Measurements from ENCODE around the gene AGPAT2.
A peak's percentile ranks its signal among the peaks of the same experiment; 100 is the strongest.

AGPAT2 gene

DNA sequence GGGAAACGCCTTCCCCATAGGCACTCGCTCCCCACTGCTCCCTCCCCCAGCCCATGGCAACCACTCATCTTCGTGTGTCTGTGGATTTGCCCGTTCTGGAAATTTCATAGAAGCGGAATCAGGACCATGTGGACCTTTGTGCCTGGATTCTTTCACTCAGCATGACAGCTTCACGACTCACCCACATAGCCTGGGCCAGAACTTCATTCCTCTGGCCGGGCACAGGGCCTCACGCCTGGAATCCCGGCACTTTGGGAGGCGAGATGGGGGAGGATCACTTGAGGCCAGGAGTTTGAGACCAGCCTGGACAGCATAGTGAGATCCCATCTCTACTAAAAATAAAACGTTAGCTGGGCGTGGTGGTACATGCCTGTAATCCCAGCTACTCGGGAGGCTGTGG, 13.0 kb upstream of the AGPAT2 start:
- Histone ChIP-seq H3K4me1 (ENCODE audit: control insufficient read depth, insufficient read depth, low read length) (no peaks in the 10 kb centered on the region), H3K27ac (ENCODE audit: extremely low read depth, low read depth, low read length) (no peak overlapping the region), H3K9me3 (ENCODE audit: control insufficient read depth, insufficient read depth, low read depth, low read length) (no peaks in the 10 kb centered on the region), H3K4me3 (ENCODE audit: low read depth, low read length) (no peak overlapping the region), H3K36me3 (ENCODE audit: control insufficient read depth in 2 of 2, insufficient read depth in 1 of 2, low read length in 2 of 2) (no peaks in the 10 kb centered on the region)
- POLR2A ChIA-PET, result interaction anchor here (0.8 to 1.1 kb wide), 2 partner anchors 14 to 27 kb away, joined by 3 to 5 read pairs; partner anchors contain the start of gene AGPAT2
- CTCF ChIA-PET, result interaction anchor here (0.6 to 1.1 kb wide), 5 partner anchors 25 to 211 kb away, joined by 3 to 8 read pairs (median 4); no protein-coding TSS in a partner anchor
- peak; percentile 78 for TF ChIP-seq ZNF121 (tag by site-specific recombination; IDR thresholded peaks at IDR 0.05)
- TF ChIP-seq ZNF391 (tag by site-specific recombination; IDR thresholded peaks at IDR 0.05; ENCODE audit: borderline replicate concordance, low read depth), result no peak
- TF ChIP-seq, protein P1, sequence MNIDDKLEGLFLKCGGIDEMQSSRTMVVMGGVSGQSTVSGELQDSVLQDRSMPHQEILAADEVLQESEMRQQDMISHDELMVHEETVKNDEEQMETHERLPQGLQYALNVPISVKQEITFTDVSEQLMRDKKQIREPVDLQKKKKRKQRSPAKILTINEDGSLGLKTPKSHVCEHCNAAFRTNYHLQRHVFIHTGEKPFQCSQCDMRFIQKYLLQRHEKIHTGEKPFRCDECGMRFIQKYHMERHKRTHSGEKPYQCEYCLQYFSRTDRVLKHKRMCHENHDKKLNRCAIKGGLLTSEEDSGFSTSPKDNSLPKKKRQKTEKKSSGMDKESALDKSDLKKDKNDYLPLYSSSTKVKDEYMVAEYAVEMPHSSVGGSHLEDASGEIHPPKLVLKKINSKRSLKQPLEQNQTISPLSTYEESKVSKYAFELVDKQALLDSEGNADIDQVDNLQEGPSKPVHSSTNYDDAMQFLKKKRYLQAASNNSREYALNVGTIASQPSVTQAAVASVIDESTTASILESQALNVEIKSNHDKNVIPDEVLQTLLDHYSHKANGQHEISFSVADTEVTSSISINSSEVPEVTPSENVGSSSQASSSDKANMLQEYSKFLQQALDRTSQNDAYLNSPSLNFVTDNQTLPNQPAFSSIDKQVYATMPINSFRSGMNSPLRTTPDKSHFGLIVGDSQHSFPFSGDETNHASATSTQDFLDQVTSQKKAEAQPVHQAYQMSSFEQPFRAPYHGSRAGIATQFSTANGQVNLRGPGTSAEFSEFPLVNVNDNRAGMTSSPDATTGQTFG (tag by site-specific recombination; IDR thresholded peaks at IDR 0.05; ENCODE audit: borderline replicate concordance), result no peak
- TF ChIP-seq ZNF416 (tag by site-specific recombination; IDR thresholded peaks at IDR 0.05), result no peak
- TF ChIP-seq ZNF335 (tag by site-specific recombination; conservative IDR thresholded peaks at IDR 0.05), result peak; percentile 29; the same call in 1 of the 2 replicates
- TF ChIP-seq ZNF521 (tag by site-specific recombination; IDR thresholded peaks at IDR 0.05), result no peak

DNA sequence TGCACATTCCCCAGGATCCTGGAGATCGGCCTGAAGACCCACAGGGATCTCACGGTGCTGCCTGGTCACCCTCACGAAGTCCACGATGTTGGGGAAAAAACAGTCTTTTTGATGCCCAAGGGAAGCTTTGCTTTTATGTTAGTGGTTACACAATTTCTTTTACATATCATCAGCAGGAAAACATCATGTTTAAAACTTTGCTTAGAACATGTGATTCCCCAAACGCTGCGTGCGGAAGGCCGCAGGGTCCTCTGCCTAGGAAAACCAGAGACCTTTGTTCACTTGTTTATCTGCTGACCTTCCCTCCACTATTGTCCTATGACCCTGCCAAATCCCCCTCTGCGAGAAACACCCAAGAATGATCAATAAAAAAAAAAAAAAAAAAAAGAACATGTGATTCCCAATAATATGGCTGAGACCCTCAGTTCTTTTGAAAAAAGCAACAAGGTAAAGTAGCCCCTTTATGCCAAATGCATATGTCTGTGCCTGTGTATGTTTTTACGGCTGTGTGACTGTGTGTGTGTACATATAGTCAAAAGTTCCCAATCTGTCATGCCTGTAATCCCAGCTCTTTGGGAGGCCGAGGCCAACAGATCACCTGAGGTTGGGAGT, 11.5 kb upstream of the AGPAT2 start:
- Histone ChIP-seq H3K4me1 (ENCODE audit: control insufficient read depth, insufficient read depth, low read length) (no peaks in the 10 kb centered on the region), H3K4me3 (ENCODE audit: low read depth, low read length) (no peak overlapping the region), H3K36me3 (ENCODE audit: control insufficient read depth in 2 of 2, insufficient read depth in 1 of 2, low read length in 2 of 2) (no peaks in the 10 kb centered on the region), H3K27ac (ENCODE audit: extremely low read depth, low read depth, low read length) (no peak overlapping the region), H3K9me3 (ENCODE audit: control insufficient read depth, insufficient read depth, low read depth, low read length) (no peaks in the 10 kb centered on the region)
- TF ChIP-seq GFI1B (tag by site-specific recombination; IDR thresholded peaks at IDR 0.05) (no peak), GLIS2 (tag by site-specific recombination; IDR thresholded peaks at IDR 0.05) (no peak), ZNF585B (tag by site-specific recombination; IDR thresholded peaks at IDR 0.05) (no peak), ZNF621 (tag by site-specific recombination; IDR thresholded peaks at IDR 0.05) (no peak), ZBTB21 (tag by site-specific recombination; IDR thresholded peaks at IDR 0.05) (no peak)
- TF ChIP-seq, protein P2, sequence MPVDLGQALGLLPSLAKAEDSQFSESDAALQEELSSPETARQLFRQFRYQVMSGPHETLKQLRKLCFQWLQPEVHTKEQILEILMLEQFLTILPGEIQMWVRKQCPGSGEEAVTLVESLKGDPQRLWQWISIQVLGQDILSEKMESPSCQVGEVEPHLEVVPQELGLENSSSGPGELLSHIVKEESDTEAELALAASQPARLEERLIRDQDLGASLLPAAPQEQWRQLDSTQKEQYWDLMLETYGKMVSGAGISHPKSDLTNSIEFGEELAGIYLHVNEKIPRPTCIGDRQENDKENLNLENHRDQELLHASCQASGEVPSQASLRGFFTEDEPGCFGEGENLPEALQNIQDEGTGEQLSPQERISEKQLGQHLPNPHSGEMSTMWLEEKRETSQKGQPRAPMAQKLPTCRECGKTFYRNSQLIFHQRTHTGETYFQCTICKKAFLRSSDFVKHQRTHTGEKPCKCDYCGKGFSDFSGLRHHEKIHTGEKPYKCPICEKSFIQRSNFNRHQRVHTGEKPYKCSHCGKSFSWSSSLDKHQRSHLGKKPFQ (tag by site-specific recombination; IDR thresholded peaks at IDR 0.05), result no peak
- TF ChIP-seq, protein P3, sequence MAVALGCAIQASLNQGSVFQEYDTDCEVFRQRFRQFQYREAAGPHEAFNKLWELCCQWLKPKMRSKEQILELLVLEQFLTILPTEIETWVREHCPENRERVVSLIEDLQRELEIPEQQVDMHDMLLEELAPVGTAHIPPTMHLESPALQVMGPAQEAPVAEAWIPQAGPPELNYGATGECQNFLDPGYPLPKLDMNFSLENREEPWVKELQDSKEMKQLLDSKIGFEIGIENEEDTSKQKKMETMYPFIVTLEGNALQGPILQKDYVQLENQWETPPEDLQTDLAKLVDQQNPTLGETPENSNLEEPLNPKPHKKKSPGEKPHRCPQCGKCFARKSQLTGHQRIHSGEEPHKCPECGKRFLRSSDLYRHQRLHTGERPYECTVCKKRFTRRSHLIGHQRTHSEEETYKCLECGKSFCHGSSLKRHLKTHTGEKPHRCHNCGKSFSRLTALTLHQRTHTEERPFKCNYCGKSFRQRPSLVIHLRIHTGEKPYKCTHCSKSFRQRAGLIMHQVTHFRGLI (tag by site-specific recombination; IDR thresholded peaks at IDR 0.05), result no peak
- TF ChIP-seq, protein P4, sequence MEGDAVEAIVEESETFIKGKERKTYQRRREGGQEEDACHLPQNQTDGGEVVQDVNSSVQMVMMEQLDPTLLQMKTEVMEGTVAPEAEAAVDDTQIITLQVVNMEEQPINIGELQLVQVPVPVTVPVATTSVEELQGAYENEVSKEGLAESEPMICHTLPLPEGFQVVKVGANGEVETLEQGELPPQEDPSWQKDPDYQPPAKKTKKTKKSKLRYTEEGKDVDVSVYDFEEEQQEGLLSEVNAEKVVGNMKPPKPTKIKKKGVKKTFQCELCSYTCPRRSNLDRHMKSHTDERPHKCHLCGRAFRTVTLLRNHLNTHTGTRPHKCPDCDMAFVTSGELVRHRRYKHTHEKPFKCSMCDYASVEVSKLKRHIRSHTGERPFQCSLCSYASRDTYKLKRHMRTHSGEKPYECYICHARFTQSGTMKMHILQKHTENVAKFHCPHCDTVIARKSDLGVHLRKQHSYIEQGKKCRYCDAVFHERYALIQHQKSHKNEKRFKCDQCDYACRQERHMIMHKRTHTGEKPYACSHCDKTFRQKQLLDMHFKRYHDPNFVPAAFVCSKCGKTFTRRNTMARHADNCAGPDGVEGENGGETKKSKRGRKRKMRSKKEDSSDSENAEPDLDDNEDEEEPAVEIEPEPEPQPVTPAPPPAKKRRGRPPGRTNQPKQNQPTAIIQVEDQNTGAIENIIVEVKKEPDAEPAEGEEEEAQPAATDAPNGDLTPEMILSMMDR (tag by site-specific recombination; IDR thresholded peaks at IDR 0.05), result no peak
- ChIA-PET POLR2A (interaction anchor here (0.7 to 1.0 kb wide), 2 partner anchors 20 to 29 kb away, joined by 3 to 4 read pairs; no protein-coding TSS in a partner anchor), CTCF (interaction anchor here (0.9 to 3.0 kb wide), 3 partner anchors 26 to 348 kb away, joined by 3 to 18 read pairs (median 5); no protein-coding TSS in a partner anchor)
